Cardiac muscle cell (in vitro differentiated cells and primary cell): ENCODE data around the gene CUL2. TPM values are rescaled to one million over a fixed set of nuclear protein-coding genes. Genes with fewer than 3 reads are reported as not detected.

ENCODE experiments used
- DNase-seq, 2 donors: peaks; one replicate each; pipeline versions ENCODE4 v3.0.0 to v3.0.0-alpha.2; 2010 to 2017; ENCODE audit warnings: low read depth in 1 of 2, low spot score in 1 of 2
- H3K27ac ChIP-seq: fragments of 200-600 bp; sonication (generic); 2 replicates; pipeline ENCODE4 v1.5.1; 2016
- H3K27me3 ChIP-seq: fragments of 200-600 bp; sonication (generic); 2 replicates; pipeline ENCODE4 v1.6.0; 2016; ENCODE audit warnings: control low read depth
- H3K36me3 ChIP-seq: fragments of 200-600 bp; sonication (generic); 2 replicates; pipeline ENCODE4 v1.5.1; 2016; ENCODE audit warnings: control low read depth
- H3K4me1 ChIP-seq: fragments of 200-600 bp; sonication (generic); 2 replicates; pipeline ENCODE4 v1.8.1; 2017; ENCODE audit warnings: low read depth, mild to moderate bottlenecking, mixed run types
- H3K4me3 ChIP-seq: fragments of 200-600 bp; sonication (generic); 2 replicates; pipeline ENCODE4 v1.5.1; 2016; ENCODE audit warnings: mild to moderate bottlenecking
- H3K9me3 ChIP-seq: fragments of 200-600 bp; sonication (generic); 2 replicates; pipeline ENCODE4 v1.5.1; 2017; ENCODE audit warnings: low read depth, mild to moderate bottlenecking, control low read depth
- polyA plus RNA-seq: library from polyadenylated mRNA; unstranded; fragments of >200 nt; fragmentation: Nextera tagmentation; extraction: Ambion mirVana; gene quantifications from 2 replicates; pipeline ENCODE4 v1.2.1, GENCODE V29; 2016
- total RNA-seq: library from RNA; depleted of rRNA; stranded (reverse); fragments of >200 nt; gene quantifications from 2 replicates; pipeline ENCODE4 v1.2.3, GENCODE V29; 2016
- TF ChIP-seq, protein P1 (sequence below): IDR thresholded peaks from 2 replicates; pipeline ENCODE4 v1.5.1; 2012; ENCODE audit warnings: low read depth, mild to moderate bottlenecking, low read length

Gene CUL2
- total and polyA plus RNA-seq, 2 experiments from 2014 or later, result 19.2 to 48.7 TPM

DNA sequence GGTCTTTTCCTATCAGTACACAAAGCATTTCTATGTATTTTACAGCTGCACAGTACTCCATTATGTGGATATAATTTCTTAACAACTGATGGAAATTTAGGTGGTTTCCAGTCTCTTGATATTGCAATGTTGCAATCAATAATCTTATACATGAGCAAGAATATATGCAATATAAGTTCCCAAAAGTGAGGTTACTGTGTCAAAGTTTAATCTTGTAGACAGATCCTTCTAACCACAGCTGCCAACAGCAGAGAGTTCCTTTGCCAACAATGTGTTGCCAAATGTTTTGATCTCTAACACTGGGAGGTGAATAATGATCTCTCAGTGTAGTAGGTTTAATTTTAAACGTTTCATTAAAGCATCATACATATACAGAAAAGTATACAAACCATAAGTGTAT is 54.5 kb downstream of the CUL2 start:
- no peak overlapping the region for H3K27ac ChIP-seq
- TF ChIP-seq, protein P1, sequence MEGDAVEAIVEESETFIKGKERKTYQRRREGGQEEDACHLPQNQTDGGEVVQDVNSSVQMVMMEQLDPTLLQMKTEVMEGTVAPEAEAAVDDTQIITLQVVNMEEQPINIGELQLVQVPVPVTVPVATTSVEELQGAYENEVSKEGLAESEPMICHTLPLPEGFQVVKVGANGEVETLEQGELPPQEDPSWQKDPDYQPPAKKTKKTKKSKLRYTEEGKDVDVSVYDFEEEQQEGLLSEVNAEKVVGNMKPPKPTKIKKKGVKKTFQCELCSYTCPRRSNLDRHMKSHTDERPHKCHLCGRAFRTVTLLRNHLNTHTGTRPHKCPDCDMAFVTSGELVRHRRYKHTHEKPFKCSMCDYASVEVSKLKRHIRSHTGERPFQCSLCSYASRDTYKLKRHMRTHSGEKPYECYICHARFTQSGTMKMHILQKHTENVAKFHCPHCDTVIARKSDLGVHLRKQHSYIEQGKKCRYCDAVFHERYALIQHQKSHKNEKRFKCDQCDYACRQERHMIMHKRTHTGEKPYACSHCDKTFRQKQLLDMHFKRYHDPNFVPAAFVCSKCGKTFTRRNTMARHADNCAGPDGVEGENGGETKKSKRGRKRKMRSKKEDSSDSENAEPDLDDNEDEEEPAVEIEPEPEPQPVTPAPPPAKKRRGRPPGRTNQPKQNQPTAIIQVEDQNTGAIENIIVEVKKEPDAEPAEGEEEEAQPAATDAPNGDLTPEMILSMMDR, result no peak
- H3K36me3 ChIP-seq, result peaks cover 56% of the 10 kb centered on the region
- no peak overlapping the region for H3K4me3 ChIP-seq
- peak in 1 of 2 donors; percentile 59 for DNase-seq
- H3K4me1 ChIP-seq, result no peaks in the 10 kb centered on the region
- no peaks in the 10 kb centered on the region for H3K27me3 ChIP-seq
- no peaks in the 10 kb centered on the region for H3K9me3 ChIP-seq

DNA sequence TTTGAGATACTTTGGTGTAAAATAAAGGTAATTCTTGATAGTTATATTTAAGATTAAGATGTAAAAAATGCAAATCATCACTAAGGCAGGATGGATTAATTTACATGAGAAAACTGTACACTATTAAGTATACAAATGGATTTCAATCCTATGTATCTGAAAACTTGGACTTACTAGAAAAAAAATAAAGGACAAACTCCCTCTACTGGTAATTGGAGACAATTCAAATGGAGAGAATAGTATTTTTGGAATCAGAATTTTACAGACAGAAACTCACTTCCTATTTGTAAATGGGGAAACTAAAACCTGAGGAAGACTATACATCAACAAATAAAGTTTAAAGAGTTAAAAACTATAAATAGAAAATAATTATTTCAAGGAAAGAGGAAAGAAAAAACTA is 62.6 kb downstream of the CUL2 start:
- H3K9me3 ChIP-seq, result no peaks in the 10 kb centered on the region
- peak overlapping the region; percentile 67 for H3K27ac ChIP-seq
- peak; percentile 4 to 45 for DNase-seq
- TF ChIP-seq, protein P1, result peak; percentile 45
- H3K36me3 ChIP-seq, result peaks cover 72% of the 10 kb centered on the region
- no peak overlapping the region for H3K4me3 ChIP-seq
- H3K27me3 ChIP-seq, result no peaks in the 10 kb centered on the region
- H3K4me1 ChIP-seq, result no peaks in the 10 kb centered on the region

DNA sequence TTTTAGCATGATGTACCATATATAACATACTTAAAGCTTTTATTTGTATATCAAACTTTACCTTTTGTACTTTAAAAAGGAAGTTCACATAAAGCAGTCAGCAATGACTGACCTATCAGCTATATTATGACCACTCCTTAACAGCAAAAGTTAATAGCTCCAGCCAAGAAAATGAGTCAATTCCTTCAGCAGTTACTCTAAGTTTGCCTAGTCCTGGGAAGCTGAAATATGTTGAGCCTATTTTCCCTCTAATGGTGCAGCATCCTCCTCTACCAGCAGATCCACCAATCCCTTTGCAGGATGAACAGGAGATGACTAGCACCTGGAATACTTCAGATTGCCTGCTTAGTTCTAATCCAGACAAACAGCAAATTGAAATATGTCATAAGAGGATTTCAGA is 64.2 kb downstream of the CUL2 start:
- H3K27ac ChIP-seq, result no peak overlapping the region
- no peaks in the 10 kb centered on the region for H3K27me3 ChIP-seq
- peaks cover 59% of the 10 kb centered on the region for H3K36me3 ChIP-seq
- no peaks in the 10 kb centered on the region for H3K9me3 ChIP-seq
- H3K4me3 ChIP-seq, result no peak overlapping the region
- TF ChIP-seq, protein P1, result no peak
- no peaks in the 10 kb centered on the region for H3K4me1 ChIP-seq
- DNase-seq, result peak in 1 of 2 donors; percentile 43

DNA sequence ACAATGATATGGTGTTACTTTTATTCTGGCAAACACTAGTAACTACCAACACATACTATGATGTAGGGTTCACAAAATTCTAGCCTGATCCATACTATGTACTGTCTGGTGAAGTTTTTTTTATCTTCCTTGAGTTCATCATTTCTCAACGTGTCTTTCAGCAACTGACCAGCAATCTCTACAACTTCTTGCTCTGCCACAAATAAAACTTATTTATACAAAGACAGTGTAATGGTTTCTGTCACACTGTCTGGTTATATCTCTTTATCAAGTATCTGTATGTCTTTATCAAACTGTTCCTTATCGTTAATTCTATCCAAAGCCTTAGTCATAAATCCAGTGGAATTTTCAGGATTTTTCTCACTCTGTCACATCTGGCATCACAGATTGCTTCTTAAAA is 69.7 kb downstream of the CUL2 start:
- H3K36me3 ChIP-seq, result peaks cover 29% of the 10 kb centered on the region
- H3K27ac ChIP-seq, result no peak overlapping the region
- no peaks in the 10 kb centered on the region for H3K27me3 ChIP-seq
- no peak for DNase-seq
- TF ChIP-seq, protein P1, result no peak
- no peaks in the 10 kb centered on the region for H3K9me3 ChIP-seq
- no peaks in the 10 kb centered on the region for H3K4me1 ChIP-seq
- no peak overlapping the region for H3K4me3 ChIP-seq

DNA sequence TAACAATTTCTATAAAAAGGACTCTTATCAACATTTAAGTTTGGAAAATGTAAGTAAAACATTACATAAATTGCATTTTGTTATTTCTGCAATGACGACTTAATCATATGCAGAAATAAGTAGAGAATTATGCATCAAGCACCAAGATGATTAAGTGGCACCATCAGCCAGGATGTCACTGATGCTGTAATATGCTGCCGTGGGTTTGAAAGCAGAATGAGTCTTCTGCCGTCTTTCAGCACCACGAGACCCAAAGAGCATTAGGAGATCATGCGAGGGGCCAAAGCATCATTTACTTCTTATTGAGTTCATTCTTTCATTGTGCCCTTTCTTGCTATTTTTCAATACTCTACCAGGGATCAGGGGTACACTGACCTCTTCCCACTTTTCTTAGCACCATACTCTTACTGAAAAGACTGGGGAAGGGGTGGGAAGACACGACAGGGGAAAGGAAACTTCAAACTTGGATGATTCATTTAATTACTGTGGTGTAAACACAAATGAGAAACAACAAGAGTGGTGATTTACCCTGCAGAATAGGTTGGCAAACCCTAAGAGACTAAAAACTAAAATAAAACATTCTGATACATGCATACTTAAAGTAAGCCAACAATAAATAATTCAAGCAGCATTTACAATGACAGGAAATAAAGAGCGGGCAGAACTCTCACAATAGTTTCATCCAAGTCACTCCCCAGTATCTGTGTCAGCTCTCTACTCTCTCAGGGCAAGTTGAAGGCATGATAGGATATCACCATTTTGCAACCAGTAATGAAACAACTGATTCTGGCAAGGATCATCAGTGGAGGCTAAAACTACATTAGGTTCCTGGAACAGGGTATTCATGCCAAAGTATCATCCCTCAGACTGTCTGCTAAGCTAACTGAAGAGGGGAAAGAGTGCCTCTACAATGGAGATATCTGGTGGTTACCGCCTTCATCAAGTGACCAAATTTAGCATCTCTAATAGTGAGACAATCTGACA is 70.8 kb downstream of the CUL2 start:
- H3K4me1 ChIP-seq, result no peaks in the 10 kb centered on the region
- TF ChIP-seq, protein P1, result no peak
- H3K27ac ChIP-seq, result no peak overlapping the region
- no peaks in the 10 kb centered on the region for H3K9me3 ChIP-seq
- H3K27me3 ChIP-seq, result no peaks in the 10 kb centered on the region
- no peak overlapping the region for H3K4me3 ChIP-seq
- peak in 1 of 2 donors; percentile 4 for DNase-seq
- peaks cover 20% of the 10 kb centered on the region for H3K36me3 ChIP-seq
